Common myeloid progenitor, CD34-positive (primary cell): ENCODE data around the gene SUN1.

Experiments
- CTCF ChIA-PET: fragments of 350-600 bp; sonication (Branson Sonifier 250); formaldehyde crosslinking; loops from one replicate; lab custom pipeline; 2021; ENCODE audit warnings: antibody characterized with exemption; lab: Charles Lee
- POLR2A ChIA-PET: fragments of 350-600 bp; sonication (Branson Sonifier 250); formaldehyde crosslinking; loops from one replicate; lab custom pipeline; 2021; ENCODE audit warnings: antibody characterized with exemption; lab: Charles Lee
- DNase-seq, 3 donors: peaks; one replicate each; pipeline versions ENCODE4 v3.0.0 to v3.0.0-alpha.2; 2013
- H3K27ac ChIP-seq, 2 experiments: 1 replicate in 1 of 2; 2 replicates in 1 of 2; pipeline ENCODE4 v1.7.0; 2013; ENCODE audit warnings: inconsistent platforms in 2 of 2, low read length in 2 of 2, mild to moderate bottlenecking in 2 of 2, low read depth in 1 of 2, moderate library complexity in 1 of 2; ENCODE audit not compliant: severe bottlenecking in 2 of 2, insufficient read depth in 1 of 2, poor library complexity in 1 of 2
- H3K27me3 ChIP-seq, 5 experiments: replicated peaks in 2 of 5; 1 replicate in 3 of 5; 2 replicates in 2 of 5; pipeline versions ENCODE4 v1.6.1 to v1.7.0; 2013; ENCODE audit warnings: low read length in 4 of 5, mild to moderate bottlenecking in 2 of 5, moderate library complexity in 2 of 5, inconsistent platforms in 1 of 5; ENCODE audit not compliant: insufficient read depth in 5 of 5, control insufficient read depth in 4 of 5
- H3K36me3 ChIP-seq, 4 experiments: 1 replicate in 2 of 4; 2 replicates in 2 of 4; pipeline versions ENCODE4 v1.6.1 to v1.7.0; 2013; ENCODE audit warnings: low read length in 3 of 4, control low read depth in 1 of 4, mild to moderate bottlenecking in 1 of 4; ENCODE audit not compliant: control insufficient read depth in 4 of 4, insufficient read depth in 4 of 4
- H3K4me1 ChIP-seq, 4 experiments: 1 replicate in 3 of 4; 2 replicates in 1 of 4; pipeline versions ENCODE4 v1.6.1 to v1.7.1; 2013; ENCODE audit warnings: low read length in 3 of 4, mild to moderate bottlenecking in 3 of 4, control low read depth in 1 of 4, inconsistent platforms in 1 of 4, moderate library complexity in 1 of 4; ENCODE audit not compliant: control insufficient read depth in 4 of 4, insufficient read depth in 4 of 4; ENCODE audit errors: control extremely low read depth in 1 of 4
- H3K4me3 ChIP-seq, 7 experiments: 1 replicate in 4 of 7; 2 replicates in 3 of 7; pipeline versions ENCODE4 v1.5.1 to v1.7.0; 2013; ENCODE audit warnings: mild to moderate bottlenecking in 7 of 7, low read length in 6 of 7, moderate library complexity in 6 of 7, inconsistent platforms in 2 of 7, low read depth in 2 of 7, control low read depth in 1 of 7; ENCODE audit not compliant: insufficient read depth in 4 of 7, control insufficient read depth in 1 of 7; ENCODE audit errors: extremely low read depth in 1 of 7
- H3K9me3 ChIP-seq, 5 experiments: 1 replicate in 4 of 5; 2 replicates in 1 of 5; pipeline versions ENCODE4 v1.6.1 to v1.7.1; 2013; ENCODE audit warnings: low read length in 4 of 5, mild to moderate bottlenecking in 2 of 5, inconsistent platforms in 1 of 5, low read depth in 1 of 5, moderate library complexity in 1 of 5; ENCODE audit not compliant: control insufficient read depth in 4 of 5, insufficient read depth in 2 of 5; ENCODE audit errors: control extremely low read depth in 1 of 5
- WGBS: methylation state at CpG from one replicate; pipeline ENCODE4 v1.1.5; 2013; ENCODE audit not compliant: insufficient coverage; 5-methylcytosine and 5-hydroxymethylcytosine counted together

Gene SUN1

GRCh38 chr7:822692-823276 lies 9.5 kb upstream of the SUN1 start:
- Histone ChIP-seq H3K27me3 (peaks cover 0 to 3% (median 0%) of the 10 kb centered on the region in 5 experiments), H3K9me3 (peaks cover 0 to 3% (median 0%) of the 10 kb centered on the region in 5 experiments), H3K27ac (no peak overlapping the region), H3K4me1 (no peaks in the 10 kb centered on the region), H3K4me3 (no peak overlapping the region), H3K36me3 (peaks cover 0 to 10% (median 2%) of the 10 kb centered on the region in 4 experiments)
- ChIA-PET POLR2A (no interaction called here), CTCF (interaction anchor here (0.8 to 1.3 kb wide), 2 partner anchors 50 to 52 kb away, joined by 4 read pairs; no protein-coding TSS in a partner anchor)
- DNase-seq = no peak
- WGBS = 97% methylated on average over 29 of the region's 32 CpGs

GRCh38 chr7:823649-824048 lies 8.6 kb upstream of the SUN1 start:
- H3K27me3 ChIP-seq = no peaks in the 10 kb centered on the region
- H3K4me3 ChIP-seq = no peak overlapping the region
- H3K4me1 ChIP-seq = no peaks in the 10 kb centered on the region
- H3K9me3 ChIP-seq = no peaks in the 10 kb centered on the region
- ChIA-PET CTCF (no interaction called here), POLR2A (no interaction called here)
- peaks cover 0 to 10% (median 2%) of the 10 kb centered on the region in 4 experiments for H3K36me3 ChIP-seq
- no peak overlapping the region for H3K27ac ChIP-seq
- 91% methylated on average over 8 of the region's 8 CpGs for WGBS
- DNase-seq = no peak

- Histone ChIP-seq H3K27ac (no peak overlapping the region), H3K4me3 (no peak overlapping the region), H3K9me3 (no peaks in the 10 kb centered on the region), H3K27me3 (no peaks in the 10 kb centered on the region), H3K4me1 (no peaks in the 10 kb centered on the region), H3K36me3 (peaks cover 0 to 10% (median 2%) of the 10 kb centered on the region in 4 experiments)
- DNase-seq = no peak
- 96% methylated on average over 4 of the region's 7 CpGs for WGBS
- CTCF ChIA-PET = interaction anchor here (1.3 kb wide), 1 partner anchor 49 kb away, joined by 3 read pairs; no protein-coding TSS in a partner anchor
- POLR2A ChIA-PET = no interaction called here
Measured at GRCh38 chr7:824081-824480, 8.2 kb upstream of the SUN1 start.

- peaks cover 0 to 10% (median 2%) of the 10 kb centered on the region in 4 experiments for H3K36me3 ChIP-seq
- ChIA-PET CTCF (interaction anchor here (1.3 kb wide), 1 partner anchor 49 kb away, joined by 3 read pairs; no protein-coding TSS in a partner anchor), POLR2A (no interaction called here)
- DNase-seq = no peak
- no peak overlapping the region for H3K27ac ChIP-seq
- no peaks in the 10 kb centered on the region for H3K9me3 ChIP-seq
- H3K27me3 ChIP-seq = no peaks in the 10 kb centered on the region
- 94% methylated on average over 9 of the region's 11 CpGs for WGBS
- H3K4me3 ChIP-seq = no peak overlapping the region
- no peaks in the 10 kb centered on the region for H3K4me1 ChIP-seq
Measured at GRCh38 chr7:824664-825063, 7.6 kb upstream of the SUN1 start.

- POLR2A ChIA-PET = no interaction called here
- DNase-seq = no peak
- peaks cover 0 to 10% (median 2%) of the 10 kb centered on the region in 4 experiments for H3K36me3 ChIP-seq
- no peaks in the 10 kb centered on the region for H3K9me3 ChIP-seq
- WGBS = no CpG with 5 or more reads among the region's 6 CpGs
- peaks cover 0 to 5% (median 0%) of the 10 kb centered on the region in 4 experiments for H3K4me1 ChIP-seq
- H3K27ac ChIP-seq = no peak overlapping the region
- H3K27me3 ChIP-seq = no peaks in the 10 kb centered on the region
- no peak overlapping the region for H3K4me3 ChIP-seq
- CTCF ChIA-PET = interaction anchor here (1.3 kb wide), 1 partner anchor 48 kb away, joined by 3 read pairs; no protein-coding TSS in a partner anchor
Measured at GRCh38 chr7:825386-825785, 6.9 kb upstream of the SUN1 start.

GRCh38 chr7:826230-826917 lies 5.9 kb upstream of the SUN1 start:
- no peak overlapping the region for H3K27ac ChIP-seq
- WGBS = 94% methylated on average over 26 of the region's 29 CpGs
- H3K27me3 ChIP-seq = no peaks in the 10 kb centered on the region
- no peak for DNase-seq
- no peak overlapping the region for H3K4me3 ChIP-seq
- CTCF ChIA-PET = no interaction called here
- POLR2A ChIA-PET = no interaction called here
- peaks cover 0 to 10% (median 2%) of the 10 kb centered on the region in 4 experiments for H3K36me3 ChIP-seq
- H3K9me3 ChIP-seq = no peaks in the 10 kb centered on the region
- peaks cover 0 to 14% (median 5%) of the 10 kb centered on the region in 4 experiments for H3K4me1 ChIP-seq
